IMR-90 (cell line): ENCODE measurements around the gene DUS2.

ENCODE experiments used
- CTCF ChIP-seq: conservative IDR thresholded peaks from 2 replicates; pipeline ENCODE4 v1.5.1; 2012; ENCODE audit warnings: mild to moderate bottlenecking, low read depth, low read length, improper control_type of control experiment
- POLR2A ChIP-seq: IDR thresholded peaks from 2 replicates; pipeline ENCODE4 v1.6.1; 2012; ENCODE audit warnings: mild to moderate bottlenecking, low read depth, low read length

- TF ChIP-seq POLR2A (no peak), CTCF (no peak)
Measured at GRCh38 chr16:68113765-68114240, 90.7 kb downstream of the DUS2 start.
